Measurements from ENCODE around the gene HCN3. TPM values are rescaled to one million over a fixed set of nuclear protein-coding genes. Genes with fewer than 3 reads are reported as not detected.
A peak's percentile ranks its signal among the peaks of the same experiment; 100 is the strongest.

HCN3 gene
- total RNA-seq, 1 experiment from 2014 or later = 7.3 TPM

DNA sequence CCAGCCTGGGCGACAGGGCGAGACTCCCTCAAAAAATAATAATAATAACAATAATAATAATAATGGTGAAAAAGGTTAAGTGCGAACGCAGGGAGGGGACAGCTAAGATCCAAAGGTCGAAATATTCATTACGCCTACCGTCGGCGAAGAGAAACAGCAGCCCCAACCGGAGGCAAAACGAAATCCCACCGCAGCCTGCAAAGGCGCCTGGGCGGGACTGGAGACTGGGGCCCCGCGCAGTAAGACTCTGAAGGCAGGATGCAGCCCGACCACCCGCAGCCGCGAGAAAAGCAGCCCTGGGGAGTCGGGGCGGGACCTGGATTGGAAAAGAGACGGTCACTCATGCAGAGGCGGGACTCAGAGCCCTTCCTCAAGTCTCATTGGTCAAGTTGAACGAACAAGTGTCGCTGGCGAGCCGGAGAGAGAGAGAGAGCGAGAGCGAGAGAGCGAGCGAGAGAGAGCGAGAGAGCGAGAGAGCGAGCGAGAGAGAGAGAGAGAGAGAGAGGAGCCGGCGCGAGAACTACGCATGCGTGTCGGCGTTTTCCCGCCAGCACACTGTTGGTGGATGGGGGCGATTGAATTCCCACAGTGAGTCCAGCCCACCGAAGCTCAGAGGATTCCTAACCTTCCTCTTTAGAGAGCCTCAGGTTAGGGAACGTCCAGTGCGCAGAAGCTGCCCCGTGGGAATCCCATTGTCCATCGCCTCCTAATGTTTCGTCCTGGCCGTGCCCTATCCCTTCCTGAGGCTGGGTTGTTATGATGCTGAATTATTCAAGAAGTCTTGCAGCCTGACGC lies 32.7 kb upstream of the HCN3 start (continued):
- TF ChIP-seq, protein P1, sequence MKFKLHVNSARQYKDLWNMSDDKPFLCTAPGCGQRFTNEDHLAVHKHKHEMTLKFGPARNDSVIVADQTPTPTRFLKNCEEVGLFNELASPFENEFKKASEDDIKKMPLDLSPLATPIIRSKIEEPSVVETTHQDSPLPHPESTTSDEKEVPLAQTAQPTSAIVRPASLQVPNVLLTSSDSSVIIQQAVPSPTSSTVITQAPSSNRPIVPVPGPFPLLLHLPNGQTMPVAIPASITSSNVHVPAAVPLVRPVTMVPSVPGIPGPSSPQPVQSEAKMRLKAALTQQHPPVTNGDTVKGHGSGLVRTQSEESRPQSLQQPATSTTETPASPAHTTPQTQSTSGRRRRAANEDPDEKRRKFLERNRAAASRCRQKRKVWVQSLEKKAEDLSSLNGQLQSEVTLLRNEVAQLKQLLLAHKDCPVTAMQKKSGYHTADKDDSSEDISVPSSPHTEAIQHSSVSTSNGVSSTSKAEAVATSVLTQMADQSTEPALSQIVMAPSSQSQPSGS (CRISPR knock-in tag; IDR thresholded peaks at IDR 0.05; ENCODE audit: borderline replicate concordance, low read depth) = no peak
- TF ChIP-seq, protein P2, sequence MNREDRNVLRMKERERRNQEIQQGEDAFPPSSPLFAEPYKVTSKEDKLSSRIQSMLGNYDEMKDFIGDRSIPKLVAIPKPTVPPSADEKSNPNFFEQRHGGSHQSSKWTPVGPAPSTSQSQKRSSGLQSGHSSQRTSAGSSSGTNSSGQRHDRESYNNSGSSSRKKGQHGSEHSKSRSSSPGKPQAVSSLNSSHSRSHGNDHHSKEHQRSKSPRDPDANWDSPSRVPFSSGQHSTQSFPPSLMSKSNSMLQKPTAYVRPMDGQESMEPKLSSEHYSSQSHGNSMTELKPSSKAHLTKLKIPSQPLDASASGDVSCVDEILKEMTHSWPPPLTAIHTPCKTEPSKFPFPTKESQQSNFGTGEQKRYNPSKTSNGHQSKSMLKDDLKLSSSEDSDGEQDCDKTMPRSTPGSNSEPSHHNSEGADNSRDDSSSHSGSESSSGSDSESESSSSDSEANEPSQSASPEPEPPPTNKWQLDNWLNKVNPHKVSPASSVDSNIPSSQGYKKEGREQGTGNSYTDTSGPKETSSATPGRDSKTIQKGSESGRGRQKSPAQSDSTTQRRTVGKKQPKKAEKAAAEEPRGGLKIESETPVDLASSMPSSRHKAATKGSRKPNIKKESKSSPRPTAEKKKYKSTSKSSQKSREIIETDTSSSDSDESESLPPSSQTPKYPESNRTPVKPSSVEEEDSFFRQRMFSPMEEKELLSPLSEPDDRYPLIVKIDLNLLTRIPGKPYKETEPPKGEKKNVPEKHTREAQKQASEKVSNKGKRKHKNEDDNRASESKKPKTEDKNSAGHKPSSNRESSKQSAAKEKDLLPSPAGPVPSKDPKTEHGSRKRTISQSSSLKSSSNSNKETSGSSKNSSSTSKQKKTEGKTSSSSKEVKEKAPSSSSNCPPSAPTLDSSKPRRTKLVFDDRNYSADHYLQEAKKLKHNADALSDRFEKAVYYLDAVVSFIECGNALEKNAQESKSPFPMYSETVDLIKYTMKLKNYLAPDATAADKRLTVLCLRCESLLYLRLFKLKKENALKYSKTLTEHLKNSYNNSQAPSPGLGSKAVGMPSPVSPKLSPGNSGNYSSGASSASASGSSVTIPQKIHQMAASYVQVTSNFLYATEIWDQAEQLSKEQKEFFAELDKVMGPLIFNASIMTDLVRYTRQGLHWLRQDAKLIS (CRISPR knock-in tag; IDR thresholded peaks at IDR 0.05; ENCODE audit: borderline replicate concordance) = no peak; the same call in 1 of the 2 replicates
- TF ChIP-seq NR3C1 (CRISPR knock-in tag; conservative IDR thresholded peaks at IDR 0.05; ENCODE audit: low read depth) = no peak
- TF ChIP-seq ELF4 (CRISPR knock-in tag; IDR thresholded peaks at IDR 0.05; ENCODE audit: low read depth) = no peak
- no peak for TF ChIP-seq JAZF1 (CRISPR knock-in tag; IDR thresholded peaks at IDR 0.05)
- TF ChIP-seq GRHL2 (CRISPR knock-in tag; IDR thresholded peaks at IDR 0.05; ENCODE audit: insufficient replicate concordance, severe bottlenecking) = no peak
- no peak for TF ChIP-seq ZNF263 (CRISPR knock-in tag; IDR thresholded peaks at IDR 0.05; ENCODE audit: low read depth)
- TF ChIP-seq OVOL2 (CRISPR knock-in tag; IDR thresholded peaks at IDR 0.05; ENCODE audit: borderline replicate concordance) = no peak
- peak; percentile 100 for TF ChIP-seq E2F5 (CRISPR knock-in tag; IDR thresholded peaks at IDR 0.05)
- peak; percentile 40; the same call in 1 of the 2 replicates for TF ChIP-seq JUN (CRISPR knock-in tag; IDR thresholded peaks at IDR 0.05)
- TF ChIP-seq CDX4 (CRISPR knock-in tag; IDR thresholded peaks at IDR 0.05; ENCODE audit: borderline replicate concordance) = no peak
- no peak for TF ChIP-seq ZNF317 (CRISPR knock-in tag; IDR thresholded peaks at IDR 0.05; ENCODE audit: borderline replicate concordance, low read depth)
- no peak for TF ChIP-seq NR1H2 (CRISPR knock-in tag; IDR thresholded peaks at IDR 0.05)
- no peak for TF ChIP-seq SMAD4 (CRISPR knock-in tag; IDR thresholded peaks at IDR 0.05)
- peak; percentile 80 for TF ChIP-seq SP1 (CRISPR knock-in tag; conservative IDR thresholded peaks at IDR 0.05)
- TF ChIP-seq, protein P3, sequence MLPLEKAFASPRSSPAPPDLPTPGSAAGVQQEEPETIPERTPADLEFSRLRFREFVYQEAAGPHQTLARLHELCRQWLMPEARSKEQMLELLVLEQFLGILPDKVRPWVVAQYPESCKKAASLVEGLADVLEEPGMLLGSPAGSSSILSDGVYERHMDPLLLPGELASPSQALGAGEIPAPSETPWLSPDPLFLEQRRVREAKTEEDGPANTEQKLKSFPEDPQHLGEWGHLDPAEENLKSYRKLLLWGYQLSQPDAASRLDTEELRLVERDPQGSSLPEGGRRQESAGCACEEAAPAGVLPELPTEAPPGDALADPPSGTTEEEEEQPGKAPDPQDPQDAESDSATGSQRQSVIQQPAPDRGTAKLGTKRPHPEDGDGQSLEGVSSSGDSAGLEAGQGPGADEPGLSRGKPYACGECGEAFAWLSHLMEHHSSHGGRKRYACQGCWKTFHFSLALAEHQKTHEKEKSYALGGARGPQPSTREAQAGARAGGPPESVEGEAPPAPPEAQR (CRISPR knock-in tag; IDR thresholded peaks at IDR 0.05) = no peak
- no peak for TF ChIP-seq ATF1 (CRISPR knock-in tag; IDR thresholded peaks at IDR 0.05)
- peak; percentile 97 for TF ChIP-seq MYBL2 (CRISPR knock-in tag; IDR thresholded peaks at IDR 0.05)
- no peak for TF ChIP-seq ZNF425 (CRISPR knock-in tag; conservative IDR thresholded peaks at IDR 0.05)
- no peak for TF ChIP-seq SOX15 (CRISPR knock-in tag; IDR thresholded peaks at IDR 0.05)
- TF ChIP-seq TCF7 (CRISPR knock-in tag; IDR thresholded peaks at IDR 0.05; ENCODE audit: low read depth) = no peak
- peak; percentile 91 for TF ChIP-seq ETV6 (CRISPR knock-in tag; IDR thresholded peaks at IDR 0.05)
- TF ChIP-seq, protein P4, sequence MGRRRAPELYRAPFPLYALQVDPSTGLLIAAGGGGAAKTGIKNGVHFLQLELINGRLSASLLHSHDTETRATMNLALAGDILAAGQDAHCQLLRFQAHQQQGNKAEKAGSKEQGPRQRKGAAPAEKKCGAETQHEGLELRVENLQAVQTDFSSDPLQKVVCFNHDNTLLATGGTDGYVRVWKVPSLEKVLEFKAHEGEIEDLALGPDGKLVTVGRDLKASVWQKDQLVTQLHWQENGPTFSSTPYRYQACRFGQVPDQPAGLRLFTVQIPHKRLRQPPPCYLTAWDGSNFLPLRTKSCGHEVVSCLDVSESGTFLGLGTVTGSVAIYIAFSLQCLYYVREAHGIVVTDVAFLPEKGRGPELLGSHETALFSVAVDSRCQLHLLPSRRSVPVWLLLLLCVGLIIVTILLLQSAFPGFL (CRISPR knock-in tag; IDR thresholded peaks at IDR 0.05; ENCODE audit: borderline replicate concordance) = no peak; the same call in 1 of the 2 replicates
- no peak for TF ChIP-seq TEAD4 (CRISPR knock-in tag; IDR thresholded peaks at IDR 0.05)
- TF ChIP-seq ZNF232 (CRISPR knock-in tag; IDR thresholded peaks at IDR 0.05) = 0 out of 2 replicates have a peak, but pooled peaks have one; percentile 59
- TF ChIP-seq NFYB (CRISPR knock-in tag; conservative IDR thresholded peaks at IDR 0.05; ENCODE audit: low read depth) = peak; percentile 62
- peak; percentile 90; the same call in 1 of the 2 replicates for TF ChIP-seq FOXP1 (CRISPR knock-in tag; IDR thresholded peaks at IDR 0.05; ENCODE audit: borderline replicate concordance)
- peak; percentile 61; the same call in 1 of the 2 replicates for TF ChIP-seq NFE2L1 (CRISPR knock-in tag; IDR thresholded peaks at IDR 0.05)
